GM12878 (cell line): ENCODE measurements around the gene SMARCB1.

Experiments
- BRCA1 ChIP-seq: IDR thresholded peaks from 2 replicates; pipeline ENCODE4 v1.6.1; 2011; ENCODE audit warnings: low read depth, low read length, improper control_type of control experiment
- GABPA ChIP-seq: IDR thresholded peaks from 2 replicates; pipeline ENCODE4 v1.6.1; 2014; ENCODE audit warnings: antibody characterized with exemption, low read depth, mild to moderate bottlenecking, inconsistent platforms
- NFYA ChIP-seq: IDR thresholded peaks from 2 replicates; pipeline ENCODE4 v1.6.1; 2011; ENCODE audit warnings: low read depth, mild to moderate bottlenecking, low read length, improper control_type of control experiment, borderline replicate concordance
- POLR2A ChIP-seq: IDR thresholded peaks from 2 replicates; pipeline ENCODE4 v1.6.1; 2011; ENCODE audit warnings: low read depth, mild to moderate bottlenecking, low read length
- SMC3 ChIP-seq: IDR thresholded peaks from 2 replicates; pipeline ENCODE4 v1.6.1; 2011; ENCODE audit warnings: low read length, improper control_type of control experiment, borderline replicate concordance
- TCF12 ChIP-seq: IDR thresholded peaks from 2 replicates; pipeline ENCODE4 v1.6.1; 2011; ENCODE audit warnings: low read depth, mild to moderate bottlenecking, low read length
- YBX1 ChIP-seq: fragments of 450-650 bp; IDR thresholded peaks from 2 replicates; pipeline ENCODE4 v1.6.1; 2016; ENCODE audit warnings: antibody characterized with exemption
- TF ChIP-seq, protein P1 (sequence below): IDR thresholded peaks from 2 replicates; pipeline ENCODE4 v1.6.1; 2012; ENCODE audit warnings: low read depth, low read length, improper control_type of control experiment
- TF ChIP-seq, protein P2 (sequence below): IDR thresholded peaks from 2 replicates; pipeline ENCODE4 v1.6.1; 2011; ENCODE audit warnings: low read depth, mild to moderate bottlenecking, low read length, moderate library complexity, borderline replicate concordance; ENCODE audit errors: extremely low read depth
- TF ChIP-seq, protein P3 (sequence below): IDR thresholded peaks from 2 replicates; pipeline ENCODE4 v1.6.1; 2012; ENCODE audit warnings: mild to moderate bottlenecking, low read depth, low read length
- TF ChIP-seq, protein P4 (sequence below), 3 experiments: IDR thresholded peaks in 2 of 3; conservative IDR thresholded peaks in 1 of 3; 2 replicates each; pipeline ENCODE4 v1.5.1; 2011; ENCODE audit warnings: low read depth in 3 of 3, low read length in 3 of 3, mild to moderate bottlenecking in 3 of 3, control low read depth in 2 of 3, moderate library complexity in 2 of 3, inconsistent platforms in 1 of 3, mixed read lengths in 1 of 3; ENCODE audit not compliant: control insufficient read depth in 2 of 3, insufficient read depth in 1 of 3; ENCODE audit errors: extremely low read depth in 1 of 3
- TF ChIP-seq, protein P5 (sequence below): fragments of 150-350 bp; IDR thresholded peaks from 2 replicates; pipeline ENCODE4 v1.6.1; 2014; ENCODE audit warnings: mild to moderate bottlenecking, low read depth, low read length
- TF ChIP-seq, protein P6 (sequence below): fragments of 450-650 bp; IDR thresholded peaks from 2 replicates; pipeline ENCODE4 v1.6.1; 2017; ENCODE audit warnings: antibody characterized with exemption, mild to moderate bottlenecking, moderate library complexity

DNA sequence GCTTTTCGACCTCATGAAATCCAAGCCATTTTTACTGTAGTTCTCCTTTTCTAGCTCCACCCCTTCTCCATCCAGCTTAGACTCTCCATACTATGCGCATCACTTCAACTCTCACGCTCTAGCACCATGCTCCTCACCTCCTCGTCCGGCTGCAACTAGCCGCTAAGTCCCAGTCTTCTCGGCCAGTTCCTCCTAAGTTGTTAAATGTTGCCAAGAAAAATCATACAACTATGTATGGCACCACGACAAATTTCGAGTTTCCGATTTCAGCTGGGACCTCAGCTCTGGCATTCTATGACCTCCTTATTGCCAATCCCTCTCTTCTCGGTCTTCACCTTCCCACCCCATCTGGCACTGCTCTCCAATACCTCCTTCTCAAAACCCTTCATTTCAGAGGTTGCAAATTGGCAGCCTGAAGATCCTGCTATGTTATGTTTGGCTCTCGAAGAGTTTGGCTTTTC, 36.9 kb upstream of the SMARCB1 start:
- TF ChIP-seq, protein P1, sequence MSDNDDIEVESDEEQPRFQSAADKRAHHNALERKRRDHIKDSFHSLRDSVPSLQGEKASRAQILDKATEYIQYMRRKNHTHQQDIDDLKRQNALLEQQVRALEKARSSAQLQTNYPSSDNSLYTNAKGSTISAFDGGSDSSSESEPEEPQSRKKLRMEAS = no peak
- TF ChIP-seq NFYA = no peak
- TF ChIP-seq, protein P2, sequence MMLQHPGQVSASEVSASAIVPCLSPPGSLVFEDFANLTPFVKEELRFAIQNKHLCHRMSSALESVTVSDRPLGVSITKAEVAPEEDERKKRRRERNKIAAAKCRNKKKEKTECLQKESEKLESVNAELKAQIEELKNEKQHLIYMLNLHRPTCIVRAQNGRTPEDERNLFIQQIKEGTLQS = no peak
- TF ChIP-seq SMC3 = no peak
- TF ChIP-seq, protein P3, sequence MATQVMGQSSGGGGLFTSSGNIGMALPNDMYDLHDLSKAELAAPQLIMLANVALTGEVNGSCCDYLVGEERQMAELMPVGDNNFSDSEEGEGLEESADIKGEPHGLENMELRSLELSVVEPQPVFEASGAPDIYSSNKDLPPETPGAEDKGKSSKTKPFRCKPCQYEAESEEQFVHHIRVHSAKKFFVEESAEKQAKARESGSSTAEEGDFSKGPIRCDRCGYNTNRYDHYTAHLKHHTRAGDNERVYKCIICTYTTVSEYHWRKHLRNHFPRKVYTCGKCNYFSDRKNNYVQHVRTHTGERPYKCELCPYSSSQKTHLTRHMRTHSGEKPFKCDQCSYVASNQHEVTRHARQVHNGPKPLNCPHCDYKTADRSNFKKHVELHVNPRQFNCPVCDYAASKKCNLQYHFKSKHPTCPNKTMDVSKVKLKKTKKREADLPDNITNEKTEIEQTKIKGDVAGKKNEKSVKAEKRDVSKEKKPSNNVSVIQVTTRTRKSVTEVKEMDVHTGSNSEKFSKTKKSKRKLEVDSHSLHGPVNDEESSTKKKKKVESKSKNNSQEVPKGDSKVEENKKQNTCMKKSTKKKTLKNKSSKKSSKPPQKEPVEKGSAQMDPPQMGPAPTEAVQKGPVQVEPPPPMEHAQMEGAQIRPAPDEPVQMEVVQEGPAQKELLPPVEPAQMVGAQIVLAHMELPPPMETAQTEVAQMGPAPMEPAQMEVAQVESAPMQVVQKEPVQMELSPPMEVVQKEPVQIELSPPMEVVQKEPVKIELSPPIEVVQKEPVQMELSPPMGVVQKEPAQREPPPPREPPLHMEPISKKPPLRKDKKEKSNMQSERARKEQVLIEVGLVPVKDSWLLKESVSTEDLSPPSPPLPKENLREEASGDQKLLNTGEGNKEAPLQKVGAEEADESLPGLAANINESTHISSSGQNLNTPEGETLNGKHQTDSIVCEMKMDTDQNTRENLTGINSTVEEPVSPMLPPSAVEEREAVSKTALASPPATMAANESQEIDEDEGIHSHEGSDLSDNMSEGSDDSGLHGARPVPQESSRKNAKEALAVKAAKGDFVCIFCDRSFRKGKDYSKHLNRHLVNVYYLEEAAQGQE = no peak
- TF ChIP-seq, protein P4, sequence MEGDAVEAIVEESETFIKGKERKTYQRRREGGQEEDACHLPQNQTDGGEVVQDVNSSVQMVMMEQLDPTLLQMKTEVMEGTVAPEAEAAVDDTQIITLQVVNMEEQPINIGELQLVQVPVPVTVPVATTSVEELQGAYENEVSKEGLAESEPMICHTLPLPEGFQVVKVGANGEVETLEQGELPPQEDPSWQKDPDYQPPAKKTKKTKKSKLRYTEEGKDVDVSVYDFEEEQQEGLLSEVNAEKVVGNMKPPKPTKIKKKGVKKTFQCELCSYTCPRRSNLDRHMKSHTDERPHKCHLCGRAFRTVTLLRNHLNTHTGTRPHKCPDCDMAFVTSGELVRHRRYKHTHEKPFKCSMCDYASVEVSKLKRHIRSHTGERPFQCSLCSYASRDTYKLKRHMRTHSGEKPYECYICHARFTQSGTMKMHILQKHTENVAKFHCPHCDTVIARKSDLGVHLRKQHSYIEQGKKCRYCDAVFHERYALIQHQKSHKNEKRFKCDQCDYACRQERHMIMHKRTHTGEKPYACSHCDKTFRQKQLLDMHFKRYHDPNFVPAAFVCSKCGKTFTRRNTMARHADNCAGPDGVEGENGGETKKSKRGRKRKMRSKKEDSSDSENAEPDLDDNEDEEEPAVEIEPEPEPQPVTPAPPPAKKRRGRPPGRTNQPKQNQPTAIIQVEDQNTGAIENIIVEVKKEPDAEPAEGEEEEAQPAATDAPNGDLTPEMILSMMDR (IDR thresholded peaks at IDR 0.05 in 2 of 3, conservative IDR thresholded peaks at IDR 0.05 in 1 of 3; ENCODE audit: control insufficient read depth in 2 of 3, extremely low read depth in 1 of 3, insufficient read depth in 1 of 3, low read depth in 3 of 3, low read length in 3 of 3) = no peak
- TF ChIP-seq BRCA1 = no peak
- TF ChIP-seq GABPA = no peak
- no peak for TF ChIP-seq POLR2A
- TF ChIP-seq, protein P5, sequence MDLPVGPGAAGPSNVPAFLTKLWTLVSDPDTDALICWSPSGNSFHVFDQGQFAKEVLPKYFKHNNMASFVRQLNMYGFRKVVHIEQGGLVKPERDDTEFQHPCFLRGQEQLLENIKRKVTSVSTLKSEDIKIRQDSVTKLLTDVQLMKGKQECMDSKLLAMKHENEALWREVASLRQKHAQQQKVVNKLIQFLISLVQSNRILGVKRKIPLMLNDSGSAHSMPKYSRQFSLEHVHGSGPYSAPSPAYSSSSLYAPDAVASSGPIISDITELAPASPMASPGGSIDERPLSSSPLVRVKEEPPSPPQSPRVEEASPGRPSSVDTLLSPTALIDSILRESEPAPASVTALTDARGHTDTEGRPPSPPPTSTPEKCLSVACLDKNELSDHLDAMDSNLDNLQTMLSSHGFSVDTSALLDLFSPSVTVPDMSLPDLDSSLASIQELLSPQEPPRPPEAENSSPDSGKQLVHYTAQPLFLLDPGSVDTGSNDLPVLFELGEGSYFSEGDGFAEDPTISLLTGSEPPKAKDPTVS = no peak
- TF ChIP-seq TCF12 = no peak
- TF ChIP-seq YBX1 = no peak
- TF ChIP-seq, protein P6, sequence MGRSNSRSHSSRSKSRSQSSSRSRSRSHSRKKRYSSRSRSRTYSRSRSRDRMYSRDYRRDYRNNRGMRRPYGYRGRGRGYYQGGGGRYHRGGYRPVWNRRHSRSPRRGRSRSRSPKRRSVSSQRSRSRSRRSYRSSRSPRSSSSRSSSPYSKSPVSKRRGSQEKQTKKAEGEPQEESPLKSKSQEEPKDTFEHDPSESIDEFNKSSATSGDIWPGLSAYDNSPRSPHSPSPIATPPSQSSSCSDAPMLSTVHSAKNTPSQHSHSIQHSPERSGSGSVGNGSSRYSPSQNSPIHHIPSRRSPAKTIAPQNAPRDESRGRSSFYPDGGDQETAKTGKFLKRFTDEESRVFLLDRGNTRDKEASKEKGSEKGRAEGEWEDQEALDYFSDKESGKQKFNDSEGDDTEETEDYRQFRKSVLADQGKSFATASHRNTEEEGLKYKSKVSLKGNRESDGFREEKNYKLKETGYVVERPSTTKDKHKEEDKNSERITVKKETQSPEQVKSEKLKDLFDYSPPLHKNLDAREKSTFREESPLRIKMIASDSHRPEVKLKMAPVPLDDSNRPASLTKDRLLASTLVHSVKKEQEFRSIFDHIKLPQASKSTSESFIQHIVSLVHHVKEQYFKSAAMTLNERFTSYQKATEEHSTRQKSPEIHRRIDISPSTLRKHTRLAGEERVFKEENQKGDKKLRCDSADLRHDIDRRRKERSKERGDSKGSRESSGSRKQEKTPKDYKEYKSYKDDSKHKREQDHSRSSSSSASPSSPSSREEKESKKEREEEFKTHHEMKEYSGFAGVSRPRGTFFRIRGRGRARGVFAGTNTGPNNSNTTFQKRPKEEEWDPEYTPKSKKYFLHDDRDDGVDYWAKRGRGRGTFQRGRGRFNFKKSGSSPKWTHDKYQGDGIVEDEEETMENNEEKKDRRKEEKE = no peak
